Activated CD4-positive, alpha-beta T cell treated with anti-CD3 and anti-CD28 coated beads, Interleukin-2, amount 50 U/mL, for 1 hour (primary cell): Measurements from ENCODE around the gene TWIST2.

Experiments
- DNase-seq: peaks from one replicate; pipeline ENCODE4 v3.0.0-alpha.2; 2020

The TWIST2 gene

GRCh38 chr2:238925281-238925680 is 77.4 kb downstream of the TWIST2 start:
- DNase-seq, result no peak

- no peak for DNase-seq
These were observed 78.1 kb downstream of the TWIST2 start for GRCh38 chr2:238925816-238926521.

- DNase-seq, result no peak
These were observed 79.1 kb downstream of the TWIST2 start for GRCh38 chr2:238926761-238927611.

- no peak for DNase-seq
These were observed 80.0 kb downstream of the TWIST2 start for GRCh38 chr2:238927746-238928519.

GRCh38 chr2:238928520-238929241 is 80.8 kb downstream of the TWIST2 start:
- no peak for DNase-seq

- DNase-seq, result no peak
These were observed 81.6 kb downstream of the TWIST2 start for GRCh38 chr2:238929242-238930081.

GRCh38 chr2:238930216-238930615 is 82.3 kb downstream of the TWIST2 start:
- no peak for DNase-seq

- DNase-seq, result no peak
These were observed 88.5 kb downstream of the TWIST2 start for GRCh38 chr2:238936162-238937052.

GRCh38 chr2:238938003-238938400 is 90.1 kb downstream of the TWIST2 start:
- no peak for DNase-seq

GRCh38 chr2:238938401-238939055 is 90.6 kb downstream of the TWIST2 start:
- DNase-seq, result no peak

- no peak for DNase-seq
These were observed 91.2 kb downstream of the TWIST2 start for GRCh38 chr2:238939074-238939473.

- DNase-seq, result no peak
These were observed 91.9 kb downstream of the TWIST2 start for GRCh38 chr2:238939521-238940403.

GRCh38 chr2:238940806-238941205 is 92.9 kb downstream of the TWIST2 start:
- no peak for DNase-seq

- DNase-seq, result no peak
These were observed 93.4 kb downstream of the TWIST2 start for GRCh38 chr2:238941262-238941792.

GRCh38 chr2:238942080-238942725 is 94.3 kb downstream of the TWIST2 start:
- DNase-seq, result no peak

GRCh38 chr2:238942726-238943300 is 94.9 kb downstream of the TWIST2 start:
- no peak for DNase-seq

- DNase-seq, result no peak
These were observed 95.6 kb downstream of the TWIST2 start for GRCh38 chr2:238943338-238944067.
